HEK293 (cell line): ENCODE data around the gene TIE1.

ENCODE experiments used
- BCL11B ChIP-seq: fragments of 450-650 bp; formaldehyde crosslinking; IDR thresholded peaks from 2 replicates; pipeline ENCODE4 v1.5.1; 2016; ENCODE audit warnings: low read depth, missing biosample characterization, missing genetic modification characterization
- ZBTB1 ChIP-seq: fragments of 450-650 bp; formaldehyde crosslinking; IDR thresholded peaks from 2 replicates; pipeline ENCODE4 v1.5.1; 2016; ENCODE audit warnings: missing biosample characterization, missing genetic modification characterization
- ZNF416 ChIP-seq: fragments of 450-650 bp; formaldehyde crosslinking; IDR thresholded peaks from 2 replicates; pipeline ENCODE4 v1.5.1; 2016; ENCODE audit warnings: missing biosample characterization, missing genetic modification characterization
- ZNF747 ChIP-seq: fragments of 450-650 bp; formaldehyde crosslinking; IDR thresholded peaks from 2 replicates; pipeline ENCODE4 v1.5.1; 2016; ENCODE audit warnings: missing biosample characterization, missing genetic modification characterization
- ZNF792 ChIP-seq: fragments of 450-650 bp; formaldehyde crosslinking; IDR thresholded peaks from 2 replicates; pipeline ENCODE4 v1.5.1; 2016; ENCODE audit warnings: missing biosample characterization, missing genetic modification characterization
- ZSCAN23 ChIP-seq: fragments of 450-650 bp; formaldehyde crosslinking; IDR thresholded peaks from 2 replicates; pipeline ENCODE4 v1.5.1; 2016; ENCODE audit warnings: missing biosample characterization, missing genetic modification characterization
- ZXDB ChIP-seq: fragments of 450-650 bp; formaldehyde crosslinking; IDR thresholded peaks from 2 replicates; pipeline ENCODE4 v1.5.1; 2016; ENCODE audit warnings: missing biosample characterization, missing genetic modification characterization
- TF ChIP-seq, protein P1 (sequence below): fragments of 450-650 bp; formaldehyde crosslinking; IDR thresholded peaks from 2 replicates; pipeline ENCODE4 v1.5.1; 2016; ENCODE audit warnings: missing biosample characterization, missing genetic modification characterization, low read depth
- TF ChIP-seq, protein P2 (sequence below): fragments of 450-650 bp; formaldehyde crosslinking; IDR thresholded peaks from 2 replicates; pipeline ENCODE4 v1.5.1; 2016; ENCODE audit warnings: missing biosample characterization, missing genetic modification characterization

DNA sequence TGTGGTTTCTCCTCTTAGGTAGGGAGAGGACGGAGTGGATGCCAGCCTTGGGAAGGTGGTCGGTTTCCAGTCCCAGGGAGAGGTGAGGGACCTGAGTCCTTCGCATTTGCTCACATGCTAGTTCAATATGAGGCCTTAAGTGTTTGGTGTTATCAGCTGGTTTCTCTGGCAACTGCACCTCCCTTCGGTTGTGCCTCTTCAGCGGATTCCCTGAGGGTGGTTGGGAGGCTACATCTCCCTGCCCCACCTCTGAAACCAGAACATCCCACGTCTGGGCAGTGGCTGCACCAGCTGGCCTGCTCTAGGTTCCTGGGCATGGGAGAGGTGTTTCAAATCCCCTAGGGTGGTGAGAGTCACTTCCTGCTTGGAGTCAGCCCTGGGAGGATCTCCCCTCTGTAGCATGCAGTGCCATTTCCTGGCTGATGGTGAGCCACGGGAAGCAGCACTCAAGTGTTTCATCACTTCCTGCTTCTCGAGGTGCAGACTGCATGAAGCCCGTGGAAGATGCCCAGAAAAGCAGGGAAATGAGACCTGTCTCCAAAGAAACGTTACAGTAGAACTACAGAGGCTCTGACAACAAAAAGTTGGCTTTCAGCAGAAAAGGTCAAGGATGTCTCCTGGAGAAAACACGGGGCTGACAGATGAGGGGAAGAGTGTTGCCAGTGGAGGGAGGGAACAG lies 26.5 kb upstream of the TIE1 start:
- TF ChIP-seq ZSCAN23: no peak
- TF ChIP-seq ZBTB1: no peak
- TF ChIP-seq, protein P1, sequence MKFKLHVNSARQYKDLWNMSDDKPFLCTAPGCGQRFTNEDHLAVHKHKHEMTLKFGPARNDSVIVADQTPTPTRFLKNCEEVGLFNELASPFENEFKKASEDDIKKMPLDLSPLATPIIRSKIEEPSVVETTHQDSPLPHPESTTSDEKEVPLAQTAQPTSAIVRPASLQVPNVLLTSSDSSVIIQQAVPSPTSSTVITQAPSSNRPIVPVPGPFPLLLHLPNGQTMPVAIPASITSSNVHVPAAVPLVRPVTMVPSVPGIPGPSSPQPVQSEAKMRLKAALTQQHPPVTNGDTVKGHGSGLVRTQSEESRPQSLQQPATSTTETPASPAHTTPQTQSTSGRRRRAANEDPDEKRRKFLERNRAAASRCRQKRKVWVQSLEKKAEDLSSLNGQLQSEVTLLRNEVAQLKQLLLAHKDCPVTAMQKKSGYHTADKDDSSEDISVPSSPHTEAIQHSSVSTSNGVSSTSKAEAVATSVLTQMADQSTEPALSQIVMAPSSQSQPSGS (tag by site-specific recombination): no peak
- TF ChIP-seq, protein P2, sequence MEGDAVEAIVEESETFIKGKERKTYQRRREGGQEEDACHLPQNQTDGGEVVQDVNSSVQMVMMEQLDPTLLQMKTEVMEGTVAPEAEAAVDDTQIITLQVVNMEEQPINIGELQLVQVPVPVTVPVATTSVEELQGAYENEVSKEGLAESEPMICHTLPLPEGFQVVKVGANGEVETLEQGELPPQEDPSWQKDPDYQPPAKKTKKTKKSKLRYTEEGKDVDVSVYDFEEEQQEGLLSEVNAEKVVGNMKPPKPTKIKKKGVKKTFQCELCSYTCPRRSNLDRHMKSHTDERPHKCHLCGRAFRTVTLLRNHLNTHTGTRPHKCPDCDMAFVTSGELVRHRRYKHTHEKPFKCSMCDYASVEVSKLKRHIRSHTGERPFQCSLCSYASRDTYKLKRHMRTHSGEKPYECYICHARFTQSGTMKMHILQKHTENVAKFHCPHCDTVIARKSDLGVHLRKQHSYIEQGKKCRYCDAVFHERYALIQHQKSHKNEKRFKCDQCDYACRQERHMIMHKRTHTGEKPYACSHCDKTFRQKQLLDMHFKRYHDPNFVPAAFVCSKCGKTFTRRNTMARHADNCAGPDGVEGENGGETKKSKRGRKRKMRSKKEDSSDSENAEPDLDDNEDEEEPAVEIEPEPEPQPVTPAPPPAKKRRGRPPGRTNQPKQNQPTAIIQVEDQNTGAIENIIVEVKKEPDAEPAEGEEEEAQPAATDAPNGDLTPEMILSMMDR (tag by site-specific recombination): no peak
- no peak for TF ChIP-seq ZNF747 (tag by site-specific recombination)
- no peak for TF ChIP-seq ZXDB (tag by site-specific recombination)
- TF ChIP-seq BCL11B (tag by site-specific recombination): no peak
- no peak for TF ChIP-seq ZNF416 (tag by site-specific recombination)
- no peak for TF ChIP-seq ZNF792 (tag by site-specific recombination)
